Jurkat, Clone E6-1 (cell line): ENCODE results near the gene PLEKHH3. TPM values are rescaled to one million over a fixed set of nuclear protein-coding genes. Genes with fewer than 3 reads are reported as not detected.

Source experiments
- DNase-seq: peaks from one replicate; pipeline ENCODE4 v3.0.0-alpha.2; 2011; ENCODE audit warnings: low read depth, low spot score
- H3K4me3 ChIP-seq: 2 replicates; pipeline ENCODE4 v1.5.1; 2011; ENCODE audit warnings: mild to moderate bottlenecking, low read length, control low read depth, moderate library complexity
- polyA plus RNA-seq: library from polyadenylated mRNA; unstranded; fragments of >200 nt; gene quantifications from one replicate; pipeline ENCODE4 v1.2.1, GENCODE V29; 2012; ENCODE audit warnings: missing spikeins; ENCODE audit not compliant: insufficient read length, insufficient read depth

Gene PLEKHH3
- polyA plus RNA-seq: 4.2 TPM

- peak within 1 kb of the TSS; percentile 65 for H3K4me3 ChIP-seq
- DNase-seq: no peak
These were observed at the start of gene PLEKHH3 for GRCh38 chr17:42676424-42677011. TSS of gene PLEKHH3 (minus strand) at chr17:42676994. CDS start at chr17:42676563, 431 bp downstream.

GRCh38 chr17:42725143-42725542 is 48.3 kb upstream of the PLEKHH3 start:
- no peak overlapping the region for H3K4me3 ChIP-seq
- DNase-seq: no peak

- H3K4me3 ChIP-seq: no peak overlapping the region
- no peak for DNase-seq
These were observed 46.8 kb upstream of the PLEKHH3 start for GRCh38 chr17:42723636-42724035.

GRCh38 chr17:42720996-42721583 is 44.3 kb upstream of the PLEKHH3 start:
- no peak overlapping the region for H3K4me3 ChIP-seq
- peak; percentile 67 for DNase-seq

- no peak for DNase-seq
- no peak overlapping the region for H3K4me3 ChIP-seq
These were observed 32.8 kb upstream of the PLEKHH3 start for GRCh38 chr17:42709561-42709960.

- no peak for DNase-seq
- no peak overlapping the region for H3K4me3 ChIP-seq
These were observed 31.8 kb upstream of the PLEKHH3 start for GRCh38 chr17:42708588-42708987.

GRCh38 chr17:42706732-42707131 is 29.9 kb upstream of the PLEKHH3 start:
- DNase-seq: peak; percentile 92

GRCh38 chr17:42704837-42705494 is 28.2 kb upstream of the PLEKHH3 start:
- no peak overlapping the region for H3K4me3 ChIP-seq
- peak; percentile 42 for DNase-seq

More at GRCh38 chr17:42706732-42707131, 29.9 kb upstream of the PLEKHH3 start:
- no peak overlapping the region for H3K4me3 ChIP-seq

- DNase-seq: no peak
- H3K4me3 ChIP-seq: no peak overlapping the region
These were observed 27.7 kb upstream of the PLEKHH3 start for GRCh38 chr17:42704490-42704836.

GRCh38 chr17:42702446-42702845 is 25.7 kb upstream of the PLEKHH3 start:
- H3K4me3 ChIP-seq: no peak overlapping the region
- DNase-seq: no peak

- no peak overlapping the region for H3K4me3 ChIP-seq
- no peak for DNase-seq
These were observed 23.9 kb upstream of the PLEKHH3 start for GRCh38 chr17:42700586-42701289.

GRCh38 chr17:42699415-42699740 is 22.6 kb upstream of the PLEKHH3 start:
- no peak for DNase-seq
- no peak overlapping the region for H3K4me3 ChIP-seq

GRCh38 chr17:42698736-42699414 is 22.1 kb upstream of the PLEKHH3 start:
- no peak for DNase-seq

GRCh38 chr17:42697108-42697811 is 20.5 kb upstream of the PLEKHH3 start:
- no peak for DNase-seq
- H3K4me3 ChIP-seq: no peak overlapping the region

More at GRCh38 chr17:42698736-42699414, 22.1 kb upstream of the PLEKHH3 start:
- no peak overlapping the region for H3K4me3 ChIP-seq

- DNase-seq: no peak
- no peak overlapping the region for H3K4me3 ChIP-seq
These were observed 18.7 kb upstream of the PLEKHH3 start for GRCh38 chr17:42695500-42695899.

GRCh38 chr17:42694524-42694923 is 17.7 kb upstream of the PLEKHH3 start:
- no peak for DNase-seq
- no peak overlapping the region for H3K4me3 ChIP-seq

- H3K4me3 ChIP-seq: no peak overlapping the region
- DNase-seq: no peak
These were observed 15.7 kb upstream of the PLEKHH3 start for GRCh38 chr17:42692489-42692888.

GRCh38 chr17:42691021-42691545 is 14.3 kb upstream of the PLEKHH3 start:
- H3K4me3 ChIP-seq: no peak overlapping the region
- no peak for DNase-seq

- no peak for DNase-seq
- H3K4me3 ChIP-seq: no peak overlapping the region
These were observed 13.8 kb upstream of the PLEKHH3 start for GRCh38 chr17:42690596-42690995.
